ENCODE data around the gene ACAD11. TPM values are rescaled to one million over a fixed set of nuclear protein-coding genes. Genes with fewer than 3 reads are reported as not detected.

Gene ACAD11
- total and polyA plus RNA-seq, 9 of the 15 experiments (the other 6 are each of a cell fraction or from before 2014, with no cell fraction given): 1.3 to 8.4 (median 4.0) TPM

- TF ChIP-seq RAD21 (CRISPR knock-in tag; conservative IDR thresholded peaks at IDR 0.05 in 1 of 2, IDR thresholded peaks at IDR 0.05 in 1 of 2): no peak
- no peak; the same call in 1 of the 2 replicates for TF ChIP-seq CREB5 (CRISPR knock-in tag; IDR thresholded peaks at IDR 0.05)
- peak; percentile 81; the same call in 1 of the 2 replicates for TF ChIP-seq ZNF644 (tag; IDR thresholded peaks at IDR 0.05; ENCODE audit: low read depth)
- TF ChIP-seq CUX1 (CRISPR knock-in tag; IDR thresholded peaks at IDR 0.05): no peak
- peak; percentile 48; the same call in 1 of the 2 replicates for TF ChIP-seq DDX20 (tag; IDR thresholded peaks at IDR 0.05; ENCODE audit: low read depth)
- TF ChIP-seq ZNF239 (CRISPR knock-in tag; IDR thresholded peaks at IDR 0.05): peak; percentile 77
- no peak for TF ChIP-seq DEAF1 (CRISPR knock-in tag; IDR thresholded peaks at IDR 0.05)
- no peak for TF ChIP-seq ZBTB26 (CRISPR knock-in tag; IDR thresholded peaks at IDR 0.05)
- peak; percentile 35; the same call in 1 of the 2 replicates for TF ChIP-seq EP300 (IDR thresholded peaks at IDR 0.05; ENCODE audit: low read length)
- peak; percentile 74; the same call in 1 of the 2 replicates for TF ChIP-seq ZBTB17 (CRISPR knock-in tag; IDR thresholded peaks at IDR 0.05)
- TF ChIP-seq ZNF408 (CRISPR knock-in tag; IDR thresholded peaks at IDR 0.05; ENCODE audit: low read depth): no peak
- TF ChIP-seq NFIC (IDR thresholded peaks at IDR 0.05): 0 out of 2 replicates have a peak, but pooled peaks have one; percentile 38
- no peak for TF ChIP-seq GATAD2B (IDR thresholded peaks at IDR 0.05; ENCODE audit: borderline replicate concordance)
- TF ChIP-seq AFF1 (IDR thresholded peaks at IDR 0.05; ENCODE audit: low read depth in 1 of 2, partially characterized antibody in 2 of 2): no peak
Observed at GRCh38 chr3:132654190-132654589, 5.4 kb downstream of the ACAD11 start (continued).
